Measurements from ENCODE around the gene DLG2. TPM values are rescaled to one million over a fixed set of nuclear protein-coding genes. Genes with fewer than 3 reads are reported as not detected.

DLG2 gene
- total RNA-seq, 1 donor = 3.0 TPM

DNA sequence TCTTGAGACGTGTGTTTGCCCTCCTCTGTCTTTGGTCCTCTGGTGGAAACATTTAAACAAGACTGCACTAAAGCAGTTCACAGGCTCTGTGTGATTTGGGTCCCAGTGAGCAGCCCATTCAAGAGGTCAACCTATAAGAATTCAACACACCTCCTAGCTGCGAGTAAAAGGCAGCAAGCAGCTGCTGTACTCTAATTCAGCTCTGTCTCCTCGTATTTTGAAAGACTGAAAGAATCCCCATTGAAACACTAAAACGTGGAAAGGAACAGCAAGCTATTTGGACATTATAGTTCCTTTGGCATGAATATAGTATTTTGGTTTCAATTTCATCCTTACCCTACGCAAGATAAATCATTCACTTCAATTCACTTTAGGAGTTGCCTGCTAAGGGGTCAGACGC, 1046.7 kb downstream of the DLG2 start:
- no peak for DNase-seq (ENCODE audit: low read depth)
- TF ChIP-seq, protein P1, sequence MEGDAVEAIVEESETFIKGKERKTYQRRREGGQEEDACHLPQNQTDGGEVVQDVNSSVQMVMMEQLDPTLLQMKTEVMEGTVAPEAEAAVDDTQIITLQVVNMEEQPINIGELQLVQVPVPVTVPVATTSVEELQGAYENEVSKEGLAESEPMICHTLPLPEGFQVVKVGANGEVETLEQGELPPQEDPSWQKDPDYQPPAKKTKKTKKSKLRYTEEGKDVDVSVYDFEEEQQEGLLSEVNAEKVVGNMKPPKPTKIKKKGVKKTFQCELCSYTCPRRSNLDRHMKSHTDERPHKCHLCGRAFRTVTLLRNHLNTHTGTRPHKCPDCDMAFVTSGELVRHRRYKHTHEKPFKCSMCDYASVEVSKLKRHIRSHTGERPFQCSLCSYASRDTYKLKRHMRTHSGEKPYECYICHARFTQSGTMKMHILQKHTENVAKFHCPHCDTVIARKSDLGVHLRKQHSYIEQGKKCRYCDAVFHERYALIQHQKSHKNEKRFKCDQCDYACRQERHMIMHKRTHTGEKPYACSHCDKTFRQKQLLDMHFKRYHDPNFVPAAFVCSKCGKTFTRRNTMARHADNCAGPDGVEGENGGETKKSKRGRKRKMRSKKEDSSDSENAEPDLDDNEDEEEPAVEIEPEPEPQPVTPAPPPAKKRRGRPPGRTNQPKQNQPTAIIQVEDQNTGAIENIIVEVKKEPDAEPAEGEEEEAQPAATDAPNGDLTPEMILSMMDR (IDR thresholded peaks at IDR 0.05; ENCODE audit: insufficient read depth, low read length) = no peak
- H3K4me3 ChIP-seq (ENCODE audit: low read depth, low read length) = no peak overlapping the region

DNA sequence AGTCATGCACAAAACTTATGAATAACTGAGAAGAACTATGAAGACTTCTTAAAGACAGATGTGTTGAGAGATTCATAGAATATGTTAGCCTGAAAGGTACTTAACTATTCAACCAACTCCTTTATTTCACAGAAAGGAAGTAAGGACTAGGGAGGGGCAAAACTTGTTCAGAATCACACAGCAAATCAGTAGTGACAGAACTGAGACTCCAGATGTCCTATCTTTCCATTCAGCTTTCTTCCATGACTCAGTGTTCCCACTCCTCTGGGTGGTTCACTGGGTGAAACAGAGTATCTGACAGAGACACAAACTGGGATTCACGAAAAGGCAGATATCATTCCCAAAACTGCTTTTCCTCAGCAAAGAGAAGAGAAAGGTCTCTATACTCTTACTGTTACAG, 1053.3 kb downstream of the DLG2 start:
- TF ChIP-seq, protein P1 (IDR thresholded peaks at IDR 0.05; ENCODE audit: insufficient read depth, low read length) = no peak
- no peak overlapping the region for H3K4me3 ChIP-seq (ENCODE audit: low read depth, low read length)
- no peak for DNase-seq (ENCODE audit: low read depth)

DNA sequence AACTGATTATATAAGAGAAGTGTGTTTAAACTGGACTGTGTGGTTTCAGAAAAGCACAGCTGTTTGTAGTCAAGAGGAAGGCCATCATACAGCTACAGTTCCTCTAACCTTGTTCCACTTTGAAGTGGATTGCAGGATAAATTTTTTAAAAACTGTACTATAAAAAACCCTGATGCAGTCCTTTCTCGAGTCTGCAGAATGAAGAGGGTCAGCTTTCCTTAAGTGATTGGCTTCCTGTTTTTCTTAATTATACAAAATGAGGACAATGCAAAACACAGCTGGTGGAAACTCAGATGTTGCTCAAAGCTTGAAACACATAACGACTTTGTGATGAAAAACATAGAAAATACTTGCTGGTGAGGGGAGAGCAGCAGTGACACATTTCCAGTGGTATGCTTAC, 1060.5 kb downstream of the DLG2 start:
- DNase-seq (ENCODE audit: low read depth) = no peak
- no peak overlapping the region for H3K4me3 ChIP-seq (ENCODE audit: low read depth, low read length)
- TF ChIP-seq, protein P1 (IDR thresholded peaks at IDR 0.05; ENCODE audit: insufficient read depth, low read length) = no peak

DNA sequence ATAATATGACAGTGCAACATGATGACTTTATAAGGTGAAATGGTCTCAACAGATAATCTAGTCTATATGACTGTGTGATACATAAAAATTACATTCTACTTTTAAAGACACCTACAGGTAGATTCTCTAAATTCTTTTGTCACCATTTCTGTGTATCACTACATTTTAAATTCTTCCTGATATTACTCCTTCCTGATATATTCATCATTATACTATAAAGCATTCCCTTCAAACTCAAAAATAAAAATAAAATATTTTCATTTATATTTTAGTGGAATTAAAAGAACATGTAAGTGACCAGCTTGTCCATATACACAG, 1062.3 kb downstream of the DLG2 start:
- no peak for DNase-seq (ENCODE audit: low read depth)
- TF ChIP-seq, protein P1 (IDR thresholded peaks at IDR 0.05; ENCODE audit: insufficient read depth, low read length) = no peak
- H3K4me3 ChIP-seq (ENCODE audit: low read depth, low read length) = no peak overlapping the region

DNA sequence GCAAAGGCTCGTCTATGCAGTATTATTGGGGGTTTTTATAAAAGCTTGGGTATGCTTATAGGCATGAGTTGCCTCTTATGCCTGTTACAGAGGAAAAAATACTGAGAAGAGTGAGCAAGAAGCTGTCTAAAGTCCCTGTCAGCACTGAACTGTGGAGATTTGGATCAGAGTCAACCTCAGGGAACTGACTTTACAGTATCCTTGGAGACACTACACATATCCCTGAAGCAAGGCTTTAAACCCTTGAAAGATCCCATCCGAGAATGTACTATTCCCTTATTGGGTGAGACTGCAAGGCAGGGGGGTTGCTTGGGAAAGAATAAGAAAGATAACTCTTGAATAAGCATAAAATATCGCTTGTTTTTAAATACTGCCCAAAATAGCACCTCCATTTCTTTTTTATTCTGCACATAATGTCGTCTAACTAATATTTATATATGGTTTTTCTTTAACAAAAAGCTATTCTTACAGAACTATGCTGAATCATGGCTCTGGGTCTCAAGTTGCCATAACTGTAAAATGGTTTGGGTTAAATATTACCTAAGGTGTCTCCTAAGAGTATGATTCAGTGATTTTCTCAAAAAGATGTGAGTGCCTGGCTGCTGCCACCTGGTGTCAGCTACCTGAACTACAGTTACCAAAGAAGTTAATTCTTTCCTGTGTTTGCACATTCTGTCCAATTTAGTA, 1062.8 kb downstream of the DLG2 start:
- TF ChIP-seq, protein P1 (IDR thresholded peaks at IDR 0.05; ENCODE audit: insufficient read depth, low read length) = peak; percentile 87
- H3K4me3 ChIP-seq (ENCODE audit: low read depth, low read length) = no peak overlapping the region
- peak; percentile 65 for DNase-seq (ENCODE audit: low read depth)

DNA sequence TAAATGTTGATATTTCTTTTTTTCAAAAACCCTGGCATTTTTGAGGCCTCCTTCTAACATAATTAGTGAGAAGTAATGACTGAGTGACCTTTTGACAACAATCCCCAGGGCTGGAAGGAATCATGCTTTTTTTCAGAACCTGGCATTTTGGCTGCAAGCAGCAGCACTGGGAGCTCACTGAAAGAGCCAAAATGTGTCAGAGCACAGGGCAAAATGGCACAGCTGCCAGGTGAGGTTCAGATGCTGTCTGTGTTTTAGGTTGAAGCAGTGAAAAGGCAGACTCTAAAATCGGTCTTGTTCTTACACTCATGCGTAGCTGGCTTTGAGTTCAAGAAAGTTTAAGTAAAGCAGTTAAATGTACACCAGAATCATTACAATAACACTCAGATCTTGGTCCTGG, 1063.8 kb downstream of the DLG2 start:
- DNase-seq (ENCODE audit: low read depth) = no peak
- TF ChIP-seq, protein P1 (IDR thresholded peaks at IDR 0.05; ENCODE audit: insufficient read depth, low read length) = no peak
- no peak overlapping the region for H3K4me3 ChIP-seq (ENCODE audit: low read depth, low read length)

DNA sequence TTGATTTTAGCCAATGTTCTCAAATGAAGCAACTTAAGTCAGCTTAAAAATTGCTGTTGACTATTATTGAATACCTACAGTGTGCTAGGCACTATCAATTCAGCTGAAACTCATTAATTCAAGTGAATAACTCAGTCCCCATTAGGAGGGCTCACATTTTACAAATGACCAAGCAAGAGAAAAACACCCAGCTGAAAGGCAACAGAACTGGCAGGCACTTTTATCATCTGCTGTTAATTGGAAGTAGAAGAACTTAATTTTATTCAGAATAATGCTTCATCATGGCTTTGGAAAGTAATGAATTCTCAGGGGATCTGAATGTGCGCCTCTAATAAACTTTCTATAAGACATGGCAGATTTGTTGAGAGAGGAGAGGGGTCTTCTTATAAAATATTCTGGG, 1066.9 kb downstream of the DLG2 start:
- TF ChIP-seq, protein P1 (IDR thresholded peaks at IDR 0.05; ENCODE audit: insufficient read depth, low read length) = no peak
- no peak overlapping the region for H3K4me3 ChIP-seq (ENCODE audit: low read depth, low read length)
- no peak for DNase-seq (ENCODE audit: low read depth)
